Measurements from ENCODE around the gene ATP2B2.

DNA sequence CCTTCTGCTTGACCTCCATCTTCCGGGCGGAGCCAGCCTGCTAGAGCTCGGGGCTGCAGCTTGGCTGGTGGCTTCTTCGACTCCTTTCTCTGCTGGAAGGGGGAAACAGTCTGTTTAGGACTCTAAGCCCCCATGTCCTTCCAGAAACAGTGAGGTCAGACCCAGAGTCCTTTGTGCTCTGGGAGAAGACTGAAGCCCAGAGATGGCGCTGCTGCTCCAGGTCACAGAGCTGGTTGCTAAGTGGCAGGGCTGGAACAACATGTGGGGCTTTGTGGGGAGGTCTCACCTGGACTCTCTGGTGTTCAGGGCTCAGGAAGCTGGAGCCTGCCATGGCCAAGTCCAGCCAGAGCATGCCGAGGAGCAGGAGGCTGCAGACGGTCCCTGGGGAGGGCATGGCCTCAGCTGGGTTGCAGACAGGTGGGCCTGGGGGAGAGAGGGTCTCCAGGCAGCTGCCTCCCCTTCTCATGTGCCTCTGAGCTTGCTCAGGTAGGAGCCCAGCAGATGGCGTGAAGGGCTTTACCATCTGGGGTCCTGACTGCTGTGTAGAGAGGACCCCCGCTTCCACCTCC, 215.5 kb downstream of the ATP2B2 start:
- TF ChIP-seq, protein P1, sequence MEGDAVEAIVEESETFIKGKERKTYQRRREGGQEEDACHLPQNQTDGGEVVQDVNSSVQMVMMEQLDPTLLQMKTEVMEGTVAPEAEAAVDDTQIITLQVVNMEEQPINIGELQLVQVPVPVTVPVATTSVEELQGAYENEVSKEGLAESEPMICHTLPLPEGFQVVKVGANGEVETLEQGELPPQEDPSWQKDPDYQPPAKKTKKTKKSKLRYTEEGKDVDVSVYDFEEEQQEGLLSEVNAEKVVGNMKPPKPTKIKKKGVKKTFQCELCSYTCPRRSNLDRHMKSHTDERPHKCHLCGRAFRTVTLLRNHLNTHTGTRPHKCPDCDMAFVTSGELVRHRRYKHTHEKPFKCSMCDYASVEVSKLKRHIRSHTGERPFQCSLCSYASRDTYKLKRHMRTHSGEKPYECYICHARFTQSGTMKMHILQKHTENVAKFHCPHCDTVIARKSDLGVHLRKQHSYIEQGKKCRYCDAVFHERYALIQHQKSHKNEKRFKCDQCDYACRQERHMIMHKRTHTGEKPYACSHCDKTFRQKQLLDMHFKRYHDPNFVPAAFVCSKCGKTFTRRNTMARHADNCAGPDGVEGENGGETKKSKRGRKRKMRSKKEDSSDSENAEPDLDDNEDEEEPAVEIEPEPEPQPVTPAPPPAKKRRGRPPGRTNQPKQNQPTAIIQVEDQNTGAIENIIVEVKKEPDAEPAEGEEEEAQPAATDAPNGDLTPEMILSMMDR (IDR thresholded peaks at IDR 0.05): no peak
- no peak for TF ChIP-seq POLR2A (IDR thresholded peaks at IDR 0.05)

All from thyroid gland (tissue), 4 donors.